Endothelial cell of umbilical vein (primary cell): ENCODE results near the gene DAPK2.

Source experiments
- EZH2 ChIP-seq: IDR thresholded peaks from 2 replicates; pipeline ENCODE4 v1.6.1; 2012; ENCODE audit warnings: borderline replicate concordance, low read depth, mild to moderate bottlenecking, moderate library complexity, low read length, inconsistent platforms; ENCODE audit not compliant: severe bottlenecking
- FOS ChIP-seq: IDR thresholded peaks from 2 replicates; pipeline ENCODE4 v1.6.1; 2011; ENCODE audit warnings: mild to moderate bottlenecking, low read length, moderate library complexity, borderline replicate concordance; ENCODE audit not compliant: insufficient read depth
- GATA2 ChIP-seq: IDR thresholded peaks from 2 replicates; pipeline ENCODE4 v1.7.0; 2011; ENCODE audit warnings: low read depth, mild to moderate bottlenecking, moderate library complexity, mixed read lengths, low read length; ENCODE audit not compliant: insufficient read length, insufficient read depth
- JUN ChIP-seq: IDR thresholded peaks from 2 replicates; pipeline ENCODE4 v1.6.1; 2011; ENCODE audit warnings: borderline replicate concordance, low read depth; ENCODE audit not compliant: insufficient read length, insufficient read depth
- MYC ChIP-seq: IDR thresholded peaks from one replicate; pipeline ENCODE4 v1.6.1; 2011; ENCODE audit warnings: mild to moderate bottlenecking, low read depth, low read length
- POLR2A ChIP-seq: IDR thresholded peaks from 2 replicates; pipeline ENCODE4 v1.6.1; 2012; ENCODE audit warnings: low read depth, mild to moderate bottlenecking, control low read depth, low read length
- POLR2AphosphoS5 ChIP-seq: IDR thresholded peaks from 2 replicates; pipeline ENCODE4 v1.6.1; 2012; ENCODE audit warnings: low read depth, mild to moderate bottlenecking, control low read depth, low read length, moderate library complexity; ENCODE audit not compliant: insufficient read depth
- TF ChIP-seq, protein P1 (sequence below), 2 donors: IDR thresholded peaks; 1 replicate in 1 of 2; 2 replicates in 1 of 2; pipeline ENCODE4 v1.5.1; 2011; ENCODE audit warnings: low read length in 2 of 2, mild to moderate bottlenecking in 2 of 2, moderate library complexity in 2 of 2, control low read depth in 1 of 2, inconsistent platforms in 1 of 2, low read depth in 1 of 2; ENCODE audit not compliant: insufficient read depth in 1 of 2; ENCODE audit errors: extremely low read depth in 1 of 2
- TF ChIP-seq, protein P2 (sequence below): IDR thresholded peaks from 2 replicates; pipeline ENCODE4 v1.6.1; 2011; ENCODE audit not compliant: insufficient read depth, insufficient read length

DNA sequence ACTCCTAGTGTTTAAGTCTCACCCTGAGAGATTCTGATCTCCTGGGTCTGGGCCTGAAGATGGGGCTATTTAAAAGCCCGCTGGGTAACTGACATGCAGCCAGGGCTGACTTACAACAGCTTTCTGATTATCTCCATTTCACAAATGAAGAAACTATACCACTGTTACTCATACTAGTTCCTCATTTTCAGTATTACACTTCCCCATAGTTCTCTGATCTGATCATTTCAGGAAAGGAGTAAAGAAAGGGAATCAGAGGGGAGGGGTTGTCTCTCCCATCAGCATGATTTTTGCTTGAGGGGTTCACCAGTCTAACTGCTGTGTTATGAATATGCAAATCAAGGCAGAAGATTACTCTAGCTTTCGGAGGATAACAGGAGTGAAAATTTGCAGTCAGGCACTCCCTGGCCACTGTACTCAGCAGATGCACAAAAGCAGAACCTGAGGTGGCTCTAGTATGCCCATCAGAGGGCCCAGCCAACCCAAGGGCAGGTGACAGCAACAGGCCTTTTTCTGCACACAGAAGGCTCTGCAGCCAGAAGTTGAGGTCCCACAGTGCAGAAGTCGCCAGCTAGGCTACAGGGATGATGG lies 59.4 kb downstream of the DAPK2 start:
- TF ChIP-seq POLR2AphosphoS5: no peak
- TF ChIP-seq, protein P1, sequence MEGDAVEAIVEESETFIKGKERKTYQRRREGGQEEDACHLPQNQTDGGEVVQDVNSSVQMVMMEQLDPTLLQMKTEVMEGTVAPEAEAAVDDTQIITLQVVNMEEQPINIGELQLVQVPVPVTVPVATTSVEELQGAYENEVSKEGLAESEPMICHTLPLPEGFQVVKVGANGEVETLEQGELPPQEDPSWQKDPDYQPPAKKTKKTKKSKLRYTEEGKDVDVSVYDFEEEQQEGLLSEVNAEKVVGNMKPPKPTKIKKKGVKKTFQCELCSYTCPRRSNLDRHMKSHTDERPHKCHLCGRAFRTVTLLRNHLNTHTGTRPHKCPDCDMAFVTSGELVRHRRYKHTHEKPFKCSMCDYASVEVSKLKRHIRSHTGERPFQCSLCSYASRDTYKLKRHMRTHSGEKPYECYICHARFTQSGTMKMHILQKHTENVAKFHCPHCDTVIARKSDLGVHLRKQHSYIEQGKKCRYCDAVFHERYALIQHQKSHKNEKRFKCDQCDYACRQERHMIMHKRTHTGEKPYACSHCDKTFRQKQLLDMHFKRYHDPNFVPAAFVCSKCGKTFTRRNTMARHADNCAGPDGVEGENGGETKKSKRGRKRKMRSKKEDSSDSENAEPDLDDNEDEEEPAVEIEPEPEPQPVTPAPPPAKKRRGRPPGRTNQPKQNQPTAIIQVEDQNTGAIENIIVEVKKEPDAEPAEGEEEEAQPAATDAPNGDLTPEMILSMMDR (IDR thresholded peaks at IDR 0.05; ENCODE audit: extremely low read depth in 1 of 2, insufficient read depth in 1 of 2, low read depth in 1 of 2, low read length in 2 of 2): no peak
- no peak for TF ChIP-seq EZH2
- TF ChIP-seq GATA2: no peak
- TF ChIP-seq POLR2A: no peak
- TF ChIP-seq, protein P2, sequence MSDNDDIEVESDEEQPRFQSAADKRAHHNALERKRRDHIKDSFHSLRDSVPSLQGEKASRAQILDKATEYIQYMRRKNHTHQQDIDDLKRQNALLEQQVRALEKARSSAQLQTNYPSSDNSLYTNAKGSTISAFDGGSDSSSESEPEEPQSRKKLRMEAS: no peak
- no peak for TF ChIP-seq JUN
- TF ChIP-seq MYC: no peak
- no peak for TF ChIP-seq FOS
